ENCODE measurements around the gene SLC1A4.

DNA sequence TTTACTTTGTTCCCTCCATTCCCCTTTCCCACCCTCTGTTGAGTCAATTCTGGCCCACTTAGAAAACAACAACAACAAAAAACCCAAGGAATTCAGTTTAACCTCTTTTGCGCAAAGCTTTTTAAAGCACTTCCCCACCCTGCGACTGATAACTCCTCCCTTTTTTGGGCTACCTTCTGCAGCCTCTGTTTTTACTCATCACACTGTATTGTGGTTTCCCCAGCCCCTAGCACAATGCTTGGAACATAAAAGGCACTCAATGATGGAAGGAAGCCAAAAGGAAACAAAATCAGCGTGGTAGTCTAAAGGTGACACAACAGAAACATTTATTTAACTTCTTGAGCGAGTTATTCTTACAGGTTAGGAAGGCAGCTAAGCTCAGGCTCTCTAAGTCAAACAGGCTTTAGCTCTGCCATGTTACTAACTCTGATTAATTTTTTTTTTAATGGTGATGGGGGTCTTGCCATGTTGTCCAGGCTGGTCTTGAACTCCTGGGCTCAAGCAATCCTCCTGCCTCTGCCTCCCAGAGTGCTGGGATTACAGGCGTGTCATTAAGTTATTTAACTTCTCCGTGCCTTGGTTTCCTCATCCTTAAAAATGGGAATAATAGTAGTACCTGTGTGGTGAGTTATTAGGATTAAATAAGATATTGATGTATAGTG lies 68.3 kb downstream of the SLC1A4 start:
- TF ChIP-seq, protein P1, sequence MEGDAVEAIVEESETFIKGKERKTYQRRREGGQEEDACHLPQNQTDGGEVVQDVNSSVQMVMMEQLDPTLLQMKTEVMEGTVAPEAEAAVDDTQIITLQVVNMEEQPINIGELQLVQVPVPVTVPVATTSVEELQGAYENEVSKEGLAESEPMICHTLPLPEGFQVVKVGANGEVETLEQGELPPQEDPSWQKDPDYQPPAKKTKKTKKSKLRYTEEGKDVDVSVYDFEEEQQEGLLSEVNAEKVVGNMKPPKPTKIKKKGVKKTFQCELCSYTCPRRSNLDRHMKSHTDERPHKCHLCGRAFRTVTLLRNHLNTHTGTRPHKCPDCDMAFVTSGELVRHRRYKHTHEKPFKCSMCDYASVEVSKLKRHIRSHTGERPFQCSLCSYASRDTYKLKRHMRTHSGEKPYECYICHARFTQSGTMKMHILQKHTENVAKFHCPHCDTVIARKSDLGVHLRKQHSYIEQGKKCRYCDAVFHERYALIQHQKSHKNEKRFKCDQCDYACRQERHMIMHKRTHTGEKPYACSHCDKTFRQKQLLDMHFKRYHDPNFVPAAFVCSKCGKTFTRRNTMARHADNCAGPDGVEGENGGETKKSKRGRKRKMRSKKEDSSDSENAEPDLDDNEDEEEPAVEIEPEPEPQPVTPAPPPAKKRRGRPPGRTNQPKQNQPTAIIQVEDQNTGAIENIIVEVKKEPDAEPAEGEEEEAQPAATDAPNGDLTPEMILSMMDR (conservative IDR thresholded peaks at IDR 0.05; ENCODE audit: low read depth, low read length): no peak
- TF ChIP-seq, protein P2, sequence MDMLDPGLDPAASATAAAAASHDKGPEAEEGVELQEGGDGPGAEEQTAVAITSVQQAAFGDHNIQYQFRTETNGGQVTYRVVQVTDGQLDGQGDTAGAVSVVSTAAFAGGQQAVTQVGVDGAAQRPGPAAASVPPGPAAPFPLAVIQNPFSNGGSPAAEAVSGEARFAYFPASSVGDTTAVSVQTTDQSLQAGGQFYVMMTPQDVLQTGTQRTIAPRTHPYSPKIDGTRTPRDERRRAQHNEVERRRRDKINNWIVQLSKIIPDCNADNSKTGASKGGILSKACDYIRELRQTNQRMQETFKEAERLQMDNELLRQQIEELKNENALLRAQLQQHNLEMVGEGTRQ (IDR thresholded peaks at IDR 0.05; ENCODE audit: low read depth, low read length): no peak
- TF ChIP-seq RAD21 (IDR thresholded peaks at IDR 0.05; ENCODE audit: low read length) (no peak), POLR2A (IDR thresholded peaks at IDR 0.05; ENCODE audit: low read depth, low read length) (no peak), MAZ (IDR thresholded peaks at IDR 0.05; ENCODE audit: borderline replicate concordance, low read depth, low read length) (no peak), MXI1 (IDR thresholded peaks at IDR 0.05; ENCODE audit: borderline replicate concordance, low read depth, low read length) (no peak), SMC3 (IDR thresholded peaks at IDR 0.05; ENCODE audit: low read depth, low read length) (no peak), NFE2L2 (IDR thresholded peaks at IDR 0.05; ENCODE audit: low read depth, low read length) (no peak), CEBPB (IDR thresholded peaks at IDR 0.05; ENCODE audit: low read depth, low read length) (no peak), FOS (IDR thresholded peaks at IDR 0.05; ENCODE audit: low read depth, low read length) (no peak), CHD1 (IDR thresholded peaks at IDR 0.05; ENCODE audit: low read depth, low read length) (no peak), MAFK (IDR thresholded peaks at IDR 0.05; ENCODE audit: low read depth, low read length) (no peak)
- TF ChIP-seq, protein P3, sequence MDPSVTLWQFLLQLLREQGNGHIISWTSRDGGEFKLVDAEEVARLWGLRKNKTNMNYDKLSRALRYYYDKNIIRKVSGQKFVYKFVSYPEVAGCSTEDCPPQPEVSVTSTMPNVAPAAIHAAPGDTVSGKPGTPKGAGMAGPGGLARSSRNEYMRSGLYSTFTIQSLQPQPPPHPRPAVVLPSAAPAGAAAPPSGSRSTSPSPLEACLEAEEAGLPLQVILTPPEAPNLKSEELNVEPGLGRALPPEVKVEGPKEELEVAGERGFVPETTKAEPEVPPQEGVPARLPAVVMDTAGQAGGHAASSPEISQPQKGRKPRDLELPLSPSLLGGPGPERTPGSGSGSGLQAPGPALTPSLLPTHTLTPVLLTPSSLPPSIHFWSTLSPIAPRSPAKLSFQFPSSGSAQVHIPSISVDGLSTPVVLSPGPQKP (IDR thresholded peaks at IDR 0.05; ENCODE audit: borderline replicate concordance, low read depth, low read length): no peak

Data from IMR-90 (cell line).